T-helper 17 cell (primary cell): Measurements from ENCODE around the gene KLHL6. TPM values are rescaled to one million over a fixed set of nuclear protein-coding genes. Genes with fewer than 3 reads are reported as not detected.

ENCODE experiments used
- ATAC-seq: fragments of 150-1000 bp; cut with Tn5 transposase; 2 replicates; pipeline ENCODE4 v1.10.0; 2021; ENCODE audit warnings: mild to moderate bottlenecking, moderate library complexity
- DNase-seq, 3 donors: peaks; one replicate each; pipeline versions ENCODE4 v3.0.0 to v3.0.0-alpha.2; 2020 to 2021
- H3K9me3 ChIP-seq: one replicate; pipeline ENCODE4 v1.7.0; 2013; ENCODE audit warnings: low read length, mild to moderate bottlenecking; ENCODE audit not compliant: control insufficient read depth, poor library complexity, severe bottlenecking
- H3K27ac Mint-ChIP-seq: one replicate; pipeline ENCODE4 v1.8.0; 2022; ENCODE audit warnings: mild to moderate bottlenecking, moderate library complexity, mixed read lengths
- H3K27me3 Mint-ChIP-seq: one replicate; pipeline ENCODE4 v1.8.0; 2022; ENCODE audit warnings: mixed read lengths
- H3K36me3 Mint-ChIP-seq: one replicate; pipeline ENCODE4 v1.8.0; 2022; ENCODE audit warnings: low read depth, mixed read lengths
- H3K4me1 Mint-ChIP-seq: one replicate; pipeline ENCODE4 v1.8.0; 2022; ENCODE audit warnings: mild to moderate bottlenecking, mixed read lengths
- H3K4me3 Mint-ChIP-seq: one replicate; pipeline ENCODE4 v1.8.0; 2022; ENCODE audit warnings: mild to moderate bottlenecking, moderate library complexity, mixed read lengths
- total RNA-seq, 4 donors: library from RNA in 2 of 4; stranded (reverse) in 2 of 4; gene quantifications; one replicate each; pipeline ENCODE4 v1.2.3 and lab custom pipeline; 2022 to 2026

The KLHL6 gene, protein sequence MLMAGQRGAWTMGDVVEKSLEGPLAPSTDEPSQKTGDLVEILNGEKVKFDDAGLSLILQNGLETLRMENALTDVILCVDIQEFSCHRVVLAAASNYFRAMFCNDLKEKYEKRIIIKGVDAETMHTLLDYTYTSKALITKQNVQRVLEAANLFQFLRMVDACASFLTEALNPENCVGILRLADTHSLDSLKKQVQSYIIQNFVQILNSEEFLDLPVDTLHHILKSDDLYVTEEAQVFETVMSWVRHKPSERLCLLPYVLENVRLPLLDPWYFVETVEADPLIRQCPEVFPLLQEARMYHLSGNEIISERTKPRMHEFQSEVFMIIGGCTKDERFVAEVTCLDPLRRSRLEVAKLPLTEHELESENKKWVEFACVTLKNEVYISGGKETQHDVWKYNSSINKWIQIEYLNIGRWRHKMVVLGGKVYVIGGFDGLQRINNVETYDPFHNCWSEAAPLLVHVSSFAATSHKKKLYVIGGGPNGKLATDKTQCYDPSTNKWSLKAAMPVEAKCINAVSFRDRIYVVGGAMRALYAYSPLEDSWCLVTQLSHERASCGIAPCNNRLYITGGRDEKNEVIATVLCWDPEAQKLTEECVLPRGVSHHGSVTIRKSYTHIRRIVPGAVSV
- total RNA-seq: 10 to 100 TPM; 29.3 to 35.7 TPM
- total RNA-seq (lab: John Stamatoyannopoulos, UW): 104 to 129 reads per million in 2 donors

- Mint-ChIP-seq H3K4me1 (peaks cover 43% of the 10 kb centered on the region), H3K27me3 (no peaks in the 10 kb centered on the region)
Measured at GRCh38 chr3:183555541-183556081, at the start of gene KLHL6. TSS of gene KLHL6 (minus strand) at chr3:183555706. CDS start at chr3:183555653, 53 bp downstream.

GRCh38 chr3:183597959-183598358 lies 42.5 kb upstream of the KLHL6 start:
- no peak overlapping the region for H3K4me3 Mint-ChIP-seq
- peaks cover 2% of the 10 kb centered on the region for H3K4me1 Mint-ChIP-seq

More at GRCh38 chr3:183555541-183556081, at the start of gene KLHL6:
- DNase-seq (peak; percentile 35 to 53 (median 49)), ATAC-seq (peak; percentile 92)
- Mint-ChIP-seq H3K36me3 (peaks cover 12% of the 10 kb centered on the region), H3K4me3 (peak within 1 kb of the TSS; percentile 100), H3K27ac (peak within 1 kb of the TSS; percentile 100)
- no peaks in the 10 kb centered on the region for H3K9me3 ChIP-seq

DNA sequence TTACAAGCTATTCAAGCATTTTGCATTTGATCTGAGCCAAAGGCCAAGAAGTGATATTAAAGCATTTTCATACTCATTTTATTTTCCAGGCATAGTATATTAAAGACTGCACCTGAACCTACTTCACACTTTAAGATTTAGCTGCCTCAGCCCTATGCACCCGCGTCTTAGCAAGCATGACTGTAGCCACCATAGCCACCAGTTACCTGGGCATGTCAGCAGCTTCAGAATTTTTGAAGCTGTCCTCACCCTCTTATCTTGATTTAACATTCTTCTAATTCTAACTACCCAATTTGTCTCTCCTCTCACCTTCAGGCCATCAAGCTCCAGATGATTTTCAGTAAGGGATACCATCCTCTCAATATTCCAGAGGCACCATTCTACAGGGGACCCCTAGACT lies 39.1 kb upstream of the KLHL6 start:
- DNase-seq: no peak
- Mint-ChIP-seq H3K4me3 (no peak overlapping the region), H3K36me3 (no peaks in the 10 kb centered on the region), H3K27me3 (no peaks in the 10 kb centered on the region), H3K4me1 (peaks cover 12% of the 10 kb centered on the region), H3K27ac (peak overlapping the region; percentile 65)
- no peaks in the 10 kb centered on the region for H3K9me3 ChIP-seq
- no peak for ATAC-seq

More at GRCh38 chr3:183597959-183598358, 42.5 kb upstream of the KLHL6 start:
- DNase-seq (no peak), ATAC-seq (no peak)
- Mint-ChIP-seq H3K27me3 (no peaks in the 10 kb centered on the region), H3K36me3 (peaks cover 2% of the 10 kb centered on the region), H3K27ac (no peak overlapping the region)
- no peaks in the 10 kb centered on the region for H3K9me3 ChIP-seq

DNA sequence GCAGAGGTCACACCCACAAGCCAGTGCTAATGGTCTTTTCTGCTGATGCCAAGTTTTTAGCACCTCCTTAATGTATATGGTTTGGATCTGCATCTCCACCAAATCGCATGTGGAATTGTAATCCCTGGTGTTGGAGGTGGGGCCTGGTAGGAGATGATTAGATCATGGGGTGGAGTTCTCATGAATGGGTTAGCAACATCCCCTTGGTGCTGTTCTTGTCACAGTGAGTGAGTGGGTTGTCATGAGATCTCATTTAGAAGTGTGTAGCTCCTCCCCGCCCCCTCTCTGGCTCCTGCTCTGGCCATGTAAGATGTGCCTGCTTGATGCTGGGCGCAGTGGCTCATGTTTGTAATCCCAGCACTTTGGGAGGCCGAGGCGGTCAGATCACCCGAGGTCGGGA lies 37.3 kb upstream of the KLHL6 start:
- ATAC-seq (no peak), DNase-seq (no peak)
- no peak overlapping the region for H3K27ac Mint-ChIP-seq
- no peaks in the 10 kb centered on the region for H3K36me3 Mint-ChIP-seq
- no peak overlapping the region for H3K4me3 Mint-ChIP-seq
- H3K4me1 Mint-ChIP-seq: peaks cover 25% of the 10 kb centered on the region
- H3K27me3 Mint-ChIP-seq: no peaks in the 10 kb centered on the region
- no peaks in the 10 kb centered on the region for H3K9me3 ChIP-seq

DNA sequence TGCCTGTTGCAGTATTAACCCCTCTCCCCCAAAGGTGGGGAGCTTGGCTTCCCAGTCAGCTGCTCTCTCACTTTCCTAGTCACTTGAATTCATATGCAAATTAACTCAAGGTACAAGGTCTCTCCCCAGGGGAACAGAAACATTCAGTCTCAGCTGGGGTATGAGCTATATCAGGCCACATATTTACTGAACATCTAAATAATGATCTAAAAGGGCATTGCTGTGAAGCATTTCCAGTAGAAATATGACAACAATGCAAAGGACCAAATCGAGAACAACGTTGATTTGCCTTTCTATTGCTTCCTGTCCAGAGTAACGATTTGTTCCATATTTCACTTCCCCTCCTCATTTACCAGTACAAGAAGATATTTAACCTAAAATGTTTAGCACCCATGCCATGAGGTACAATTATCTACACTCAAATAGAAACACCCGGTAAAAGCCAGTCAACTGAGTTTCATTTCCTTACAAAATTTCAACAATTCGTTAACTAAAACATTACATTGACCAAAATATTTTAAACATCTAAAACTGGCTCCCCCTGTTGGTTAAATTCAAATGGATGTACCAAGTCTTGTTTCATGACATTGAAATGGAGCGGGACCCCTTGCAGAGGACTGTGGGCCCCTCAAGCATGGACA lies 36.5 kb upstream of the KLHL6 start:
- no peaks in the 10 kb centered on the region for H3K9me3 ChIP-seq
- Mint-ChIP-seq H3K36me3 (no peaks in the 10 kb centered on the region), H3K4me3 (peak overlapping the region; percentile 76), H3K4me1 (peaks cover 30% of the 10 kb centered on the region), H3K27ac (peak overlapping the region; percentile 90), H3K27me3 (no peaks in the 10 kb centered on the region)
- DNase-seq: no peak
- ATAC-seq: peak; percentile 42

DNA sequence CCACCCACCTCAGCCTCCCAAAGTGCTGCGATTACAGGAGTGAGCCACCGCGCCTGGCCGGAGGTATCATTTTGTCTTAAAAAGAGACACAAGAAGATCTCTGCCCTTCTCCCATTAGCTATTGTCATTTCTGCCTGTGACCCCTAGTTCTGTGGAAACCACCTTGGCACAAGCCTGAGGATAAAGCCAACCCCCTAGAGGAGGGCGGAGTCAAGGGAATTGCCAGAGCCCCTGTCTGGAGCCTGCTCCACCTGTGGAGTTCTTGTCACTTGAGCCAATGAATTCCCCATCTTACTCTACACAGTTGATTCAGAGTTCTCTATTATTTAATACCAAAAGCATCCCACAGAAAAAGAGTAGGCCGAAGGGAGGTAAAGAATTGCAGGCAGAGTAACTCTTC lies 34.9 kb upstream of the KLHL6 start:
- Mint-ChIP-seq H3K27ac (peak overlapping the region; percentile 75), H3K27me3 (no peaks in the 10 kb centered on the region), H3K36me3 (no peaks in the 10 kb centered on the region), H3K4me1 (peaks cover 41% of the 10 kb centered on the region), H3K4me3 (no peak overlapping the region)
- no peak for ATAC-seq
- no peaks in the 10 kb centered on the region for H3K9me3 ChIP-seq
- no peak for DNase-seq

DNA sequence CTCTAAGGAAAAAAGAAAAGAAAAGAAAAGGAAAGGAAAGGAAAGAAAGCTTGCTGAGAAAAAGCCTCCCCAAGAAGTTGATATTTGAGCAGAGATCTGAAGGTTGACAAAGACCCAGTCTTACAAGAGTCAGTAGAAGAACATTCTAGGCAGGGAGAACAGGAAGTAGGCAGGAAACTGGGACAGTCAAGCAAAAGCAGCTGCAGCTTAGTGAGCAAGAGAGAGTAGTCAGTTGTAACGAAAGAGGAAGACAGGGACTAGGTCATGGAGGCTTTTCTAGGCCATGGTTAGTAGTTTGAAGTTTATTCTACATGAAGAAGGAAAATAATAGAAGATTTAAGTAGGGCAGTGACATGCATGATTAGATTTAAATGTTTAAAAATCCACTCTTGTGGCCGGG lies 31.8 kb upstream of the KLHL6 start:
- H3K36me3 Mint-ChIP-seq: no peaks in the 10 kb centered on the region
- peaks cover 45% of the 10 kb centered on the region for H3K4me1 Mint-ChIP-seq
- no peaks in the 10 kb centered on the region for H3K27me3 Mint-ChIP-seq
- H3K9me3 ChIP-seq: no peaks in the 10 kb centered on the region
- DNase-seq (no peak), ATAC-seq (peak; percentile 64)
- peak overlapping the region; percentile 49 for H3K4me3 Mint-ChIP-seq
- H3K27ac Mint-ChIP-seq: peak overlapping the region; percentile 88

DNA sequence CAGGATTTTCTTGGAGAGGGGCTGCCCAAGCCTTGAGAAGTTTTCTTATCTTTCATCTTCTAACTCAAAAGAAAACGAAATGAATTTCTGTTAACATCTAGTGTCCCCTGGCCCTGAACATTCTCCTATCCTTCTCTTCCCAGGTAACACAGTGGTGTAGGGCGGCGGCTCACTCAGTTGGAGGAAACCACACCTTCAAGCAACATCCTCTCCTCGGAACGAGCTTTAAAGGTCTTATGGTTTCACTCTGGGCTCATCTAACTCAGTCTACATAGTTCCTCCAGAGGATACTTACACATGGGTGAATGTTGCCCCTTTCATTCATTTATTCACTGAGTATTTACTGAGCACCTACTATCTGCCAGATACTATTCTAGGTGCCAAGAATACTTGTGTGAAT lies 31.0 kb upstream of the KLHL6 start:
- H3K4me1 Mint-ChIP-seq: peaks cover 37% of the 10 kb centered on the region

GRCh38 chr3:183584914-183585280 lies 29.4 kb upstream of the KLHL6 start:
- Mint-ChIP-seq H3K27me3 (no peaks in the 10 kb centered on the region), H3K4me1 (peaks cover 38% of the 10 kb centered on the region), H3K36me3 (peaks cover 2% of the 10 kb centered on the region), H3K27ac (no peak overlapping the region), H3K4me3 (no peak overlapping the region)
- DNase-seq: no peak
- ATAC-seq: no peak
- no peaks in the 10 kb centered on the region for H3K9me3 ChIP-seq

More for the DNA sequence above, 31.0 kb upstream of the KLHL6 start:
- H3K4me3 Mint-ChIP-seq: peak overlapping the region; percentile 49
- H3K27me3 Mint-ChIP-seq: no peaks in the 10 kb centered on the region
- ATAC-seq (peak; percentile 83), DNase-seq (no peak)
- no peaks in the 10 kb centered on the region for H3K9me3 ChIP-seq
- H3K27ac Mint-ChIP-seq: peak overlapping the region; percentile 88
- peaks cover under 1% of the 10 kb centered on the region for H3K36me3 Mint-ChIP-seq

- no peaks in the 10 kb centered on the region for H3K9me3 ChIP-seq
- no peak for DNase-seq
- no peaks in the 10 kb centered on the region for H3K27me3 Mint-ChIP-seq
- peaks cover 35% of the 10 kb centered on the region for H3K4me1 Mint-ChIP-seq
- no peak overlapping the region for H3K4me3 Mint-ChIP-seq
- H3K27ac Mint-ChIP-seq: peak overlapping the region; percentile 53
- no peak for ATAC-seq
- peaks cover 2% of the 10 kb centered on the region for H3K36me3 Mint-ChIP-seq
Measured at GRCh38 chr3:183584246-183584913, 28.9 kb upstream of the KLHL6 start.

- no peaks in the 10 kb centered on the region for H3K27me3 Mint-ChIP-seq
- peaks cover 35% of the 10 kb centered on the region for H3K4me1 Mint-ChIP-seq
- no peaks in the 10 kb centered on the region for H3K9me3 ChIP-seq
- DNase-seq (no peak), ATAC-seq (no peak)
- H3K27ac Mint-ChIP-seq: peak overlapping the region; percentile 53
- H3K36me3 Mint-ChIP-seq: peaks cover 2% of the 10 kb centered on the region
- H3K4me3 Mint-ChIP-seq: no peak overlapping the region
Measured at GRCh38 chr3:183583331-183584245, 28.1 kb upstream of the KLHL6 start.

DNA sequence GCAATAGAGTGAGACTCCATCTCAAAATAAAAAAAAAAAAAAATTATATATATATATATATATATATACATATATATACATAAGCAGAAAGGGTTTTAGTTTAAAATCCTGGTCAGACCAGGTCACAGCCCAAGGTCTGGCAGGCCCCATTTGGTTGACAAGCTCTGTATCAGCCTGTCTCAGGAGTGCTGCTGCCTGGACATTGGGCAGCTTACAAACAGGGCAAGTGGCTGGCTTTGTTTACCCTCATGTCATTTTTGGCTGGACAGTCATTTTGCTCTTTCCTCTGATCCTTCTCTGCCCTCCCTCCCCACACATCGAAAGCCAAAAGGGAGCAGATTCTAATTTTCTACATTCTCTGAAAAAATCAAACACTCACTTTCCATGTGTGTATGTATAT lies 26.7 kb upstream of the KLHL6 start:
- Mint-ChIP-seq H3K36me3 (peaks cover 2% of the 10 kb centered on the region), H3K4me3 (no peak overlapping the region), H3K27me3 (no peaks in the 10 kb centered on the region), H3K4me1 (peaks cover 35% of the 10 kb centered on the region), H3K27ac (peak overlapping the region; percentile 32)
- no peaks in the 10 kb centered on the region for H3K9me3 ChIP-seq
- ATAC-seq (no peak), DNase-seq (no peak)
